Trophoblast cell (in vitro differentiated cells and primary cell): ENCODE results near the gene NEUROG2.
A peak's percentile ranks its signal among the peaks of the same experiment; 100 is the strongest.
"Not testable (repeated sequence)": the region's sequence is repeated elsewhere in the genome, so short reads cannot be mapped to it uniquely, and the experiment has no call there.

Experiments used
- DNase-seq, 2 donors: peaks; one replicate each; pipeline ENCODE4 v3.0.0-alpha.2; 2016
- H2AFZ ChIP-seq: 2 replicates; pipeline ENCODE4 v1.6.1; 2013; ENCODE audit warnings: low read length, moderate library complexity, mild to moderate bottlenecking; ENCODE audit not compliant: insufficient read depth, poor library complexity
- H2AK5ac ChIP-seq: 2 replicates; pipeline ENCODE4 v1.6.1; 2013; ENCODE audit warnings: mild to moderate bottlenecking, low read length
- H2BK120ac ChIP-seq: 2 replicates; pipeline ENCODE4 v1.6.1; 2013; ENCODE audit warnings: low read length, mild to moderate bottlenecking, moderate library complexity; ENCODE audit not compliant: insufficient read depth, poor library complexity
- H2BK12ac ChIP-seq: 2 replicates; pipeline ENCODE4 v1.6.1; 2013; ENCODE audit warnings: mild to moderate bottlenecking, low read length, moderate library complexity
- H2BK5ac ChIP-seq: 2 replicates; pipeline ENCODE4 v1.6.1; 2013; ENCODE audit warnings: low read length, low read depth, moderate library complexity, mild to moderate bottlenecking; ENCODE audit not compliant: poor library complexity
- H3K14ac ChIP-seq: 2 replicates; pipeline ENCODE4 v1.6.1; 2013; ENCODE audit warnings: mild to moderate bottlenecking, low read length
- H3K18ac ChIP-seq: 2 replicates; pipeline ENCODE4 v1.6.1; 2013; ENCODE audit warnings: mild to moderate bottlenecking, low read length
- H3K23ac ChIP-seq: 2 replicates; pipeline ENCODE4 v1.6.1; 2013; ENCODE audit warnings: low read length
- H3K27ac ChIP-seq: 2 replicates; pipeline ENCODE4 v1.5.1; 2013; ENCODE audit warnings: low read depth, mild to moderate bottlenecking, inconsistent platforms, low read length, moderate library complexity
- H3K27me3 ChIP-seq: 2 replicates; pipeline ENCODE4 v1.6.1; 2013; ENCODE audit warnings: inconsistent platforms, mild to moderate bottlenecking, low read length, moderate library complexity; ENCODE audit not compliant: insufficient read depth
- H3K36me3 ChIP-seq, 2 experiments: 1 replicate in 1 of 2; 2 replicates in 1 of 2; pipeline ENCODE4 v1.6.1; 2013; ENCODE audit warnings: low read length in 2 of 2, mild to moderate bottlenecking in 2 of 2, moderate library complexity in 1 of 2; ENCODE audit not compliant: insufficient read depth in 2 of 2, control insufficient read depth in 1 of 2
- H3K4ac ChIP-seq: 2 replicates; pipeline ENCODE4 v1.6.1; 2013; ENCODE audit warnings: low read depth, mild to moderate bottlenecking, low read length, moderate library complexity
- H3K4me1 ChIP-seq, 2 experiments: 1 replicate in 1 of 2; 2 replicates in 1 of 2; pipeline ENCODE4 v1.6.1; 2013; ENCODE audit warnings: low read length in 2 of 2, mild to moderate bottlenecking in 2 of 2, moderate library complexity in 1 of 2; ENCODE audit not compliant: insufficient read depth in 2 of 2, control insufficient read depth in 1 of 2
- H3K4me2 ChIP-seq: 2 replicates; pipeline ENCODE4 v1.6.1; 2013; ENCODE audit warnings: inconsistent platforms, mild to moderate bottlenecking, low read length, moderate library complexity
- H3K4me3 ChIP-seq: 2 replicates; pipeline ENCODE4 v1.5.1; 2013; ENCODE audit warnings: mild to moderate bottlenecking, low read depth, low read length, inconsistent platforms
- H3K79me1 ChIP-seq: one replicate; pipeline ENCODE4 v1.6.1; 2013; ENCODE audit warnings: low read length
- H3K79me2 ChIP-seq: 2 replicates; pipeline ENCODE4 v1.6.1; 2013; ENCODE audit warnings: low read length, mild to moderate bottlenecking; ENCODE audit not compliant: control insufficient read depth, insufficient read depth, poor library complexity
- H3K9ac ChIP-seq: 2 replicates; pipeline ENCODE4 v1.6.1; 2013; ENCODE audit warnings: mild to moderate bottlenecking, low read length
- H3K9me3 ChIP-seq: 2 replicates; pipeline ENCODE4 v1.6.1; 2013; ENCODE audit warnings: low read depth, mild to moderate bottlenecking, control low read depth, inconsistent platforms, low read length; ENCODE audit not compliant: insufficient read depth
- H4K12ac ChIP-seq: 2 replicates; pipeline ENCODE4 v1.6.1; 2013; ENCODE audit warnings: low read depth, mild to moderate bottlenecking, low read length, moderate library complexity
- H4K8ac ChIP-seq: 2 replicates; pipeline ENCODE4 v1.6.1; 2013; ENCODE audit warnings: low read depth, mild to moderate bottlenecking, low read length, moderate library complexity
- H4K91ac ChIP-seq: one replicate; pipeline ENCODE4 v1.6.1; 2013; ENCODE audit warnings: low read depth, mild to moderate bottlenecking, low read length, moderate library complexity
- WGBS: extraction: QIAGEN DNeasy Blood & Tissue Kit; methylation state at CpG from one replicate; pipeline ENCODE4 v1.1.7; 2013; ENCODE audit warnings: missing lambda C conversion rate; ENCODE audit not compliant: insufficient read length, insufficient coverage; ENCODE audit errors: extremely low coverage; 5-methylcytosine and 5-hydroxymethylcytosine counted together

Gene NEUROG2

GRCh38 chr4:112526061-112526460 lies 10.1 kb upstream of the NEUROG2 start:
- no peak overlapping the region for H3K18ac ChIP-seq
- H3K27ac ChIP-seq: no peak overlapping the region
- no peaks in the 10 kb centered on the region for H3K9me3 ChIP-seq
- no CpG with 5 or more reads among the region's 1 CpG for WGBS
- H3K4me2 ChIP-seq: no peak overlapping the region
- no peak overlapping the region for H2BK5ac ChIP-seq
- H2AK5ac ChIP-seq: no peak overlapping the region
- H4K91ac ChIP-seq: no peak overlapping the region
- H3K4ac ChIP-seq: no peak overlapping the region
- H3K36me3 ChIP-seq: no peaks in the 10 kb centered on the region
- no peak overlapping the region for H3K14ac ChIP-seq
- H3K79me1 ChIP-seq: no peaks in the 10 kb centered on the region
- H4K12ac ChIP-seq: no peak overlapping the region
- H3K4me3 ChIP-seq: no peak overlapping the region
- no peak overlapping the region for H2BK12ac ChIP-seq
- no peak for DNase-seq
- H2BK120ac ChIP-seq: no peak overlapping the region
- no peak overlapping the region for H3K23ac ChIP-seq
- peaks cover 0 to 3% of the 10 kb centered on the region in 2 experiments for H3K4me1 ChIP-seq
- H4K8ac ChIP-seq: no peak overlapping the region
- H2AFZ ChIP-seq: no peak overlapping the region
- no peak overlapping the region for H3K9ac ChIP-seq
- peaks cover 16% of the 10 kb centered on the region for H3K27me3 ChIP-seq
- no peaks in the 10 kb centered on the region for H3K79me2 ChIP-seq

DNA sequence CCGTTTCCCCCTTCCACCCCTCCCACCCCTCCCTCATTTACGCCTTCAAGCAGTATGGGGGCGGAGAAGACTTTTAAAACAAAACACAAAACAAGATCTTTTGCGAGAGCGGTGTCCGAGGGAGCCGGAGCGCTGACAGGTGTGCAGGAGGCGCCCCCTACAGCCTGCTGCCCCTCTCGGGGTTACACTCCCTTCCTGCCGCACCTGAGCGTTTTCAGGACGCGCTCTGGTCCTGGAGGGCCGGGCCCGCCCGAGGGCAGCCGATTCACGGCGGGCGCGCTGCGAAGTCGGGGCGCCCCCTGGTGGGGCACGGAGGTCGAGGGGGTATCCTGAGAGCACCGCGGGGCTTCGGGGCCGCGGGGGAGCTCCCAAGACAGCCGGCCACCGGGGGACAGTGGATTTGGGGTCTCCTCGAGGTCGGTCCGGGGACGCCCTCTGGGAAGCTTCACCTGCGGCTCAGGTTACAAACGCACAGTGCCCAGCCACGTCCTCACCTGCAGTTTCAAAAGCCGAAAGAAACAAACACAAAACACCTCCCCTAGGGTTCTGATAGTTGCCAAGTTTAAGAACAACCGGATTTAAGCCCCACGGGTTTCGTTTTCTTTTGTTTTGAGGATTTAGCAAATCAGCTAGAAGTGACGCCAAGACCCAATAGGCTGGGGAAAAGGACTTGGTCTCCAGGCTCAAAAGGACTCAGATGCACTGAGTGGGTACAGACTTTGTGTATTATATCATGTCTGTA lies 8.0 kb upstream of the NEUROG2 start:
- Histone ChIP-seq H3K23ac (no peak overlapping the region), H2BK5ac (no peak overlapping the region), H3K18ac (no peak overlapping the region), H3K4ac (no peak overlapping the region), H2AFZ (peak overlapping the region; percentile 88), H3K27me3 (peaks cover 32% of the 10 kb centered on the region), H4K91ac (no peak overlapping the region), H3K27ac (no peak overlapping the region), H2BK120ac (no peak overlapping the region), H3K79me2 (no peaks in the 10 kb centered on the region), H3K79me1 (no peaks in the 10 kb centered on the region), H2AK5ac (no peak overlapping the region), H3K14ac (no peak overlapping the region), H3K9ac (no peak overlapping the region), H4K8ac (no peak overlapping the region), H3K9me3 (no peaks in the 10 kb centered on the region), H4K12ac (no peak overlapping the region), H3K36me3 (no peaks in the 10 kb centered on the region), H3K4me1 (peaks cover 3 to 4% of the 10 kb centered on the region in 2 experiments), H3K4me3 (no peak overlapping the region), H2BK12ac (no peak overlapping the region), H3K4me2 (peak overlapping the region; percentile 65)
- WGBS: no CpG with 5 or more reads among the region's 46 CpGs
- peak; percentile 40 to 76 for DNase-seq

GRCh38 chr4:112523008-112523721 lies 7.2 kb upstream of the NEUROG2 start:
- Histone ChIP-seq H3K79me1 (no peaks in the 10 kb centered on the region), H3K4me1 (peaks cover 3 to 4% of the 10 kb centered on the region in 2 experiments), H2AFZ (peak overlapping the region; percentile 87), H3K14ac (no peak overlapping the region), H3K4ac (no peak overlapping the region), H3K4me3 (no peak overlapping the region), H3K27me3 (peaks cover 32% of the 10 kb centered on the region), H3K18ac (no peak overlapping the region), H2BK120ac (no peak overlapping the region), H3K4me2 (peak overlapping the region; percentile 65), H4K91ac (no peak overlapping the region), H2AK5ac (no peak overlapping the region), H2BK12ac (no peak overlapping the region), H3K23ac (no peak overlapping the region), H4K12ac (no peak overlapping the region), H2BK5ac (no peak overlapping the region), H3K79me2 (no peaks in the 10 kb centered on the region), H3K27ac (no peak overlapping the region), H3K36me3 (no peaks in the 10 kb centered on the region), H4K8ac (peak overlapping the region; percentile 5), H3K9me3 (no peaks in the 10 kb centered on the region), H3K9ac (no peak overlapping the region)
- no CpG with 5 or more reads among the region's 37 CpGs for WGBS
- peak; percentile 14 to 51 for DNase-seq

DNA sequence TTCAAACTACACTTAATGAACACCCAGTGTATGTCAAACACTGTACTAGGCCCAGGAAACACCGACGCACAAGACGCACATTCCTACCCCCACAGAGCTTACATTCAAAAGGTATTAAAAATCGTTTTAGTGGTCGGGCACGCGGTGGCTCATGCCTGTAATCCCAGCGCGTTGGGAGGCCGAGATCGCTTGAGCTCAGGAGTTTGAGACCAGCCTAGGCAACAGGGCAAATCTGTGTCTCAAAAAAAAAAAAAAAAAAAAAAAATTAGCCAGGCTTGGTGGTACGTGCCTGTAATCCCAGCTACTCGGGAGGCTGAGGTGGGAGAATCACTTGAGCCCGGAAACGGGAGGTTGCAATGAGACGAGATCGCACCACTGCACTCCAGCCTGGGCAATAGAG lies 6.5 kb upstream of the NEUROG2 start:
- H3K23ac ChIP-seq: not testable (repeated sequence)

More for the DNA sequence above, 6.5 kb upstream of the NEUROG2 start:
- H3K27ac ChIP-seq, H3K14ac ChIP-seq, H2BK12ac ChIP-seq, H3K79me2 ChIP-seq, DNase-seq, H4K91ac ChIP-seq, H3K9me3 ChIP-seq, H4K8ac ChIP-seq, H3K4ac ChIP-seq, H3K4me1 ChIP-seq, H3K4me3 ChIP-seq, H3K36me3 ChIP-seq, H3K79me1 ChIP-seq, H2AK5ac ChIP-seq, H3K4me2 ChIP-seq, H2AFZ ChIP-seq, H2BK5ac ChIP-seq, H4K12ac ChIP-seq, H3K9ac ChIP-seq, H3K18ac ChIP-seq, H2BK120ac ChIP-seq: not testable (repeated sequence)
- WGBS: no CpG with 5 or more reads among the region's 17 CpGs
- H3K27me3 ChIP-seq: peaks cover 34% of the 10 kb centered on the region
